ENCODE results near the gene TFF1.

GRCh38 chr21:42400525-42400924, 34.2 kb upstream of the TFF1 start:
- TF ChIP-seq CTCF (conservative IDR thresholded peaks at IDR 0.05; ENCODE audit: low read length) (no peak), EZH2phosphoT487 (IDR thresholded peaks at IDR 0.05; ENCODE audit: borderline replicate concordance) (no peak)

All from Loucy (cell line).